ENCODE data around the gene PIGW.
A peak's percentile ranks its signal among the peaks of the same experiment; 100 is the strongest.
"Not testable (repeated sequence)": the region's sequence is repeated elsewhere in the genome, so short reads cannot be mapped to it uniquely, and the experiment has no call there.

The PIGW gene

GRCh38 chr17:36534840-36535668 is at the start of gene PIGW, which contains the start of gene MYO19:
PIGW (plus strand) TSS chr17:36534987; CDS start chr17:36537102, 2,115 bp downstream.
MYO19 (minus strand) TSS chr17:36534868; CDS start chr17:36532538, 2,330 bp downstream.
- DNase-seq, result peak; percentile 73 to 79 (median 77)

- no peak for DNase-seq
These were observed 49.8 kb upstream of the PIGW start for GRCh38 chr17:36485027-36485426.

- DNase-seq, result no peak
These were observed 49.0 kb upstream of the PIGW start for GRCh38 chr17:36485805-36486203.

- DNase-seq, result peak; percentile 63 to 86 (median 78)
These were observed 48.3 kb upstream of the PIGW start, which contains the start of gene ZNHIT3 for GRCh38 chr17:36486204-36487194. ZNHIT3 (plus strand) TSS chr17:36486681; CDS start chr17:36486700, 19 bp downstream.

- no peak for DNase-seq
These were observed 40.8 kb upstream of the PIGW start for GRCh38 chr17:36493956-36494355.

- no peak for DNase-seq
These were observed 40.1 kb upstream of the PIGW start for GRCh38 chr17:36494674-36495073.

- no peak for DNase-seq
These were observed 39.7 kb upstream of the PIGW start for GRCh38 chr17:36495076-36495578.

- no peak for DNase-seq
These were observed 38.6 kb upstream of the PIGW start for GRCh38 chr17:36496018-36496789.

- no peak for DNase-seq
These were observed 36.6 kb upstream of the PIGW start for GRCh38 chr17:36498155-36498554.

- no peak for DNase-seq
These were observed 36.1 kb upstream of the PIGW start for GRCh38 chr17:36498560-36499300.

GRCh38 chr17:36500745-36501225 is 34.0 kb upstream of the PIGW start:
- DNase-seq, result no peak

- DNase-seq, result no peak
These were observed 33.4 kb upstream of the PIGW start for GRCh38 chr17:36501351-36501750.

GRCh38 chr17:36501963-36502362 is 32.8 kb upstream of the PIGW start:
- DNase-seq, result no peak

GRCh38 chr17:36503456-36504155 is 31.2 kb upstream of the PIGW start:
- DNase-seq, result no peak

GRCh38 chr17:36504156-36504545 is 30.6 kb upstream of the PIGW start:
- DNase-seq, result no peak

GRCh38 chr17:36505171-36505570 is 29.6 kb upstream of the PIGW start:
- no peak for DNase-seq

GRCh38 chr17:36506249-36506826 is 28.4 kb upstream of the PIGW start:
- no peak for DNase-seq

- no peak for DNase-seq
These were observed 28.0 kb upstream of the PIGW start for GRCh38 chr17:36506831-36507230.

- no peak for DNase-seq
These were observed 27.5 kb upstream of the PIGW start for GRCh38 chr17:36507266-36507665.

- DNase-seq, result not testable (repeated sequence)
These were observed 26.3 kb upstream of the PIGW start for GRCh38 chr17:36508439-36508838.
